Muscle layer of colon (tissue), 2 donors: ENCODE data around the gene RPL12.
"Not testable (repeated sequence)": the region's sequence is repeated elsewhere in the genome, so short reads cannot be mapped to it uniquely, and the experiment has no call there.

Experiments used
- H3K27ac ChIP-seq: one replicate; pipeline ENCODE4 v1.7.0; 2013; ENCODE audit warnings: low read depth, mild to moderate bottlenecking, low read length, moderate library complexity
- H3K27me3 ChIP-seq, 2 donors: one replicate each; pipeline ENCODE4 v1.7.0; 2013; ENCODE audit warnings: low read length in 2 of 2, mild to moderate bottlenecking in 2 of 2; ENCODE audit not compliant: insufficient read depth in 2 of 2, control insufficient read depth in 1 of 2
- H3K36me3 ChIP-seq: one replicate; pipeline ENCODE4 v1.7.0; 2013; ENCODE audit warnings: mild to moderate bottlenecking, low read length; ENCODE audit not compliant: insufficient read depth
- H3K4me1 ChIP-seq: one replicate; pipeline ENCODE4 v1.7.0; 2013; ENCODE audit warnings: mild to moderate bottlenecking, low read length; ENCODE audit not compliant: insufficient read depth
- H3K4me3 ChIP-seq, 2 donors: one replicate each; pipeline ENCODE4 v1.7.0; 2013; ENCODE audit warnings: low read length in 2 of 2, low read depth in 1 of 2, mild to moderate bottlenecking in 1 of 2, moderate library complexity in 1 of 2
- H3K9ac ChIP-seq: one replicate; pipeline ENCODE4 v1.7.0; 2013; ENCODE audit warnings: low read length
- H3K9me3 ChIP-seq: one replicate; pipeline ENCODE4 v1.7.0; 2013; ENCODE audit warnings: mild to moderate bottlenecking, low read length
- donor health status: abdominal sarcoma.
- donor health status: Adenocarcinoma of cecum.

Gene RPL12

GRCh38 chr9:127466407-127466917, 15.3 kb upstream of the RPL12 start:
- H3K9ac ChIP-seq, H3K4me1 ChIP-seq, H3K27me3 ChIP-seq, H3K4me3 ChIP-seq, H3K27ac ChIP-seq, H3K9me3 ChIP-seq: not testable (repeated sequence)
- H3K36me3 ChIP-seq = peaks cover 66% of the 10 kb centered on the region

GRCh38 chr9:127463911-127464310, 12.7 kb upstream of the RPL12 start:
- no peak overlapping the region for H3K4me3 ChIP-seq
- H3K4me1 ChIP-seq = no peaks in the 10 kb centered on the region
- H3K9me3 ChIP-seq = no peaks in the 10 kb centered on the region
- H3K27me3 ChIP-seq = no peaks in the 10 kb centered on the region
- no peak overlapping the region for H3K9ac ChIP-seq
- H3K27ac ChIP-seq = no peak overlapping the region
- H3K36me3 ChIP-seq = peaks cover 77% of the 10 kb centered on the region

- Histone ChIP-seq H3K27me3 (no peaks in the 10 kb centered on the region), H3K4me3 (no peak overlapping the region), H3K9ac (no peak overlapping the region), H3K36me3 (peaks cover 74% of the 10 kb centered on the region), H3K4me1 (no peaks in the 10 kb centered on the region), H3K9me3 (no peaks in the 10 kb centered on the region), H3K27ac (no peak overlapping the region)
These were observed 12.2 kb upstream of the RPL12 start for GRCh38 chr9:127463382-127463781.

- no peak overlapping the region for H3K9ac ChIP-seq
- no peak overlapping the region for H3K4me3 ChIP-seq
- H3K4me1 ChIP-seq = peaks cover 6% of the 10 kb centered on the region
- H3K9me3 ChIP-seq = no peaks in the 10 kb centered on the region
- no peaks in the 10 kb centered on the region for H3K27me3 ChIP-seq
- H3K27ac ChIP-seq = no peak overlapping the region
- peaks cover 65% of the 10 kb centered on the region for H3K36me3 ChIP-seq
These were observed 7.7 kb upstream of the RPL12 start for GRCh38 chr9:127458921-127459320.

- H3K27ac ChIP-seq = no peak overlapping the region
- H3K36me3 ChIP-seq = peaks cover 52% of the 10 kb centered on the region
These were observed 6.1 kb upstream of the RPL12 start for GRCh38 chr9:127457191-127457878.

GRCh38 chr9:127455324-127455992, 4.3 kb upstream of the RPL12 start:
- Histone ChIP-seq H3K4me3 (no peak overlapping the region), H3K27me3 (no peaks in the 10 kb centered on the region), H3K36me3 (peaks cover 33% of the 10 kb centered on the region), H3K9me3 (no peaks in the 10 kb centered on the region), H3K27ac (no peak overlapping the region), H3K4me1 (peaks cover 25% of the 10 kb centered on the region), H3K9ac (no peak overlapping the region)

More at GRCh38 chr9:127457191-127457878, 6.1 kb upstream of the RPL12 start:
- H3K27me3 ChIP-seq = no peaks in the 10 kb centered on the region
- H3K4me1 ChIP-seq = peaks cover 21% of the 10 kb centered on the region
- no peaks in the 10 kb centered on the region for H3K9me3 ChIP-seq
- no peak overlapping the region for H3K9ac ChIP-seq
- no peak overlapping the region for H3K4me3 ChIP-seq

- Histone ChIP-seq H3K4me3 (peak overlapping the region; percentile 84 to 94), H3K27me3 (no peaks in the 10 kb centered on the region), H3K9me3 (no peaks in the 10 kb centered on the region), H3K36me3 (peaks cover 38% of the 10 kb centered on the region), H3K27ac (peak overlapping the region; percentile 95), H3K4me1 (peaks cover 41% of the 10 kb centered on the region), H3K9ac (no peak overlapping the region)
These were observed 1.5 kb upstream of the RPL12 start for GRCh38 chr9:127452691-127453090.

GRCh38 chr9:127451858-127452656, 851 bp upstream of the RPL12 start:
- Histone ChIP-seq H3K36me3 (peaks cover 38% of the 10 kb centered on the region), H3K4me3 (peak overlapping the region; percentile 84 to 94), H3K9me3 (no peaks in the 10 kb centered on the region), H3K27me3 (no peaks in the 10 kb centered on the region), H3K9ac (peak overlapping the region; percentile 69), H3K4me1 (peaks cover 41% of the 10 kb centered on the region), H3K27ac (peak overlapping the region; percentile 95)

GRCh38 chr9:127451608-127451857, 327 bp upstream of the RPL12 start:
- Histone ChIP-seq H3K9me3 (no peaks in the 10 kb centered on the region), H3K4me1 (peaks cover 41% of the 10 kb centered on the region), H3K27me3 (no peaks in the 10 kb centered on the region), H3K36me3 (peaks cover 44% of the 10 kb centered on the region), H3K27ac (peak overlapping the region; percentile 95), H3K9ac (peak overlapping the region; percentile 69), H3K4me3 (peak overlapping the region; percentile 84 to 94)

- H3K36me3 ChIP-seq = peaks cover 55% of the 10 kb centered on the region
- H3K27ac ChIP-seq = peak overlapping the region; percentile 95
- H3K27me3 ChIP-seq = no peaks in the 10 kb centered on the region
- no peaks in the 10 kb centered on the region for H3K9me3 ChIP-seq
- peak overlapping the region; percentile 84 to 94 for H3K4me3 ChIP-seq
- peaks cover 36% of the 10 kb centered on the region for H3K4me1 ChIP-seq
- peak overlapping the region; percentile 82 for H3K9ac ChIP-seq
These were observed 904 bp downstream of the RPL12 start for GRCh38 chr9:127450243-127450760.

- Histone ChIP-seq H3K36me3 (peaks cover 57% of the 10 kb centered on the region), H3K9me3 (no peaks in the 10 kb centered on the region), H3K4me1 (peaks cover 35% of the 10 kb centered on the region), H3K27ac (peak overlapping the region; percentile 95), H3K27me3 (no peaks in the 10 kb centered on the region), H3K4me3 (peak overlapping the region; percentile 84 to 94), H3K9ac (peak overlapping the region; percentile 82)
These were observed 1.8 kb downstream of the RPL12 start for GRCh38 chr9:127449332-127449966.
